Psoas muscle (tissue), 8 donors: ENCODE measurements around the gene DCLK2. TPM values are rescaled to one million over a fixed set of nuclear protein-coding genes. Genes with fewer than 3 reads are reported as not detected.

Experiments
- ATAC-seq, 4 donors: fragments of 200-7000 bp; cut with Tn5 transposase; one replicate each; pipeline ENCODE4 v1.9.1; 2020; ENCODE audit warnings: moderate library complexity in 3 of 4, mild to moderate bottlenecking in 2 of 4
- DNase-seq, 2 donors: peaks; one replicate each; pipeline ENCODE4 v3.0.0-alpha.2; 2020
- H3K27ac ChIP-seq: fragments of 200-600 bp; one replicate; pipeline ENCODE4 v1.8.0; 2022
- H3K27me3 ChIP-seq, 3 donors: fragments of 200-600 bp in 1 of 3; one replicate each; pipeline versions ENCODE4 v1.6.1 to v1.8.0; 2013 to 2022; ENCODE audit warnings: low read length in 2 of 3, mild to moderate bottlenecking in 2 of 3, moderate library complexity in 1 of 3; ENCODE audit not compliant: insufficient read depth in 3 of 3
- H3K36me3 ChIP-seq, 2 donors: fragments of 200-600 bp in 1 of 2; one replicate each; pipeline versions ENCODE4 v1.6.1 to v1.8.0; 2013 to 2022; ENCODE audit warnings: low read depth in 1 of 2, mild to moderate bottlenecking in 1 of 2, moderate library complexity in 1 of 2; ENCODE audit not compliant: insufficient read depth in 1 of 2
- H3K4me1 ChIP-seq: fragments of 200-600 bp; one replicate; pipeline ENCODE4 v1.8.0; 2022
- H3K4me3 ChIP-seq: fragments of 200-600 bp; one replicate; pipeline ENCODE4 v1.8.0; 2022; ENCODE audit warnings: mild to moderate bottlenecking
- H3K9me3 ChIP-seq: fragments of 200-600 bp; one replicate; pipeline ENCODE4 v1.8.0; 2022
- WGBS, 3 donors: extraction: QIAGEN DNeasy Blood & Tissue Kit; methylation state at CpG; one replicate each; pipeline versions ENCODE4 v1.1.6 to v1.1.7; 2013; 5-methylcytosine and 5-hydroxymethylcytosine counted together
- intact Hi-C, 2 donors: fragments of 100-400 bp; cut with DNase I; formaldehyde crosslinking; loops; one replicate each; pipeline versions ENCODE4 v1.11.0 to v1.14.2; 2022
- polyA plus RNA-seq, 3 donors: library from polyadenylated mRNA; stranded (reverse); fragments of 200-250 nt; gene quantifications; one replicate each; pipeline ENCODE4 v1.2.3, GENCODE V29; 2013
- total RNA-seq, 4 donors: library from RNA; stranded (reverse); fragmentation: NEBNext Ultra II Directional in 2 of 4; extraction: Animal tissue kit (Norgen Biotek cat#: 25700) in 2 of 4; gene quantifications; one replicate each; pipeline versions ENCODE4 v1.2.1 to v1.2.4, GENCODE V29; 2021 to 2023
- TF ChIP-seq, protein P1 (sequence below): fragments of 200-600 bp; IDR thresholded peaks from one replicate; pipeline ENCODE4 v1.8.0; 2022; ENCODE audit warnings: antibody characterized with exemption
- donor health status: healthy with polysubstance abuse.
- donor health status: DM: no; HTN: no; CAD: no; lungs with moderate emphysema.
- donor health status: Bipolar disorder and iron deficiency.
- donor health status: healthy.
- donor health status: DM: yes; HTN: yes; CAD: no.
- donor health status: DM: no; HTN: no; CAD: no.
- donor health status: DM: no; HTN: no; CAD: no.
- donor health status: DM: yes; HTN: yes; CAD: no.

DCLK2 gene
- total and polyA plus RNA-seq, 7 donors: 0.18 to 1.7 (median 0.78) TPM

DNA sequence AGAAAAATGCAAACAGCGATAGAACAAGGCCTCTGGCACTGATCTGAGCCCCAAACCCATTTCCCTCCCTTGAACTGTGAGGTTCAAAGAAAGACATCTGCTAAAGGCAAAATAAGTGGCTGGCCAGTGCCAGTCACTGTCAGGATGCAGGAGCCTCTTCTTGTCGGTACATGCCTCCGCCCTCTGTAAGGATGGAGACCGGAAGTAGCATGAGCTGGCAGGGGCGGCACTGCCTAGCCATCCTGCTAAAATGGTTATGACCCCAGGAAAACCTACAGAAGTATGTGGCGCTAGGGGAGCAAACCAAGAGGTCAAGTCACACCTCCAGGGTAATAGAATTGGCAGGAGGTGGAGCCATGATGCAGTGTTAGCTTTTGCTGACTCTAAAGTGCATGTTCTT lies 180.3 kb downstream of the DCLK2 start:
- Histone ChIP-seq H3K4me3 (no peak overlapping the region), H3K27ac (no peak overlapping the region), H3K36me3 (no peaks in the 10 kb centered on the region), H3K4me1 (no peaks in the 10 kb centered on the region), H3K9me3 (no peaks in the 10 kb centered on the region), H3K27me3 (no peaks in the 10 kb centered on the region)
- DNase-seq (no peak), ATAC-seq (no peak)
- 87 to 92% (median 91%) methylated on average over 6 of the region's 6 CpGs for WGBS, 3 donors
- TF ChIP-seq, protein P1, sequence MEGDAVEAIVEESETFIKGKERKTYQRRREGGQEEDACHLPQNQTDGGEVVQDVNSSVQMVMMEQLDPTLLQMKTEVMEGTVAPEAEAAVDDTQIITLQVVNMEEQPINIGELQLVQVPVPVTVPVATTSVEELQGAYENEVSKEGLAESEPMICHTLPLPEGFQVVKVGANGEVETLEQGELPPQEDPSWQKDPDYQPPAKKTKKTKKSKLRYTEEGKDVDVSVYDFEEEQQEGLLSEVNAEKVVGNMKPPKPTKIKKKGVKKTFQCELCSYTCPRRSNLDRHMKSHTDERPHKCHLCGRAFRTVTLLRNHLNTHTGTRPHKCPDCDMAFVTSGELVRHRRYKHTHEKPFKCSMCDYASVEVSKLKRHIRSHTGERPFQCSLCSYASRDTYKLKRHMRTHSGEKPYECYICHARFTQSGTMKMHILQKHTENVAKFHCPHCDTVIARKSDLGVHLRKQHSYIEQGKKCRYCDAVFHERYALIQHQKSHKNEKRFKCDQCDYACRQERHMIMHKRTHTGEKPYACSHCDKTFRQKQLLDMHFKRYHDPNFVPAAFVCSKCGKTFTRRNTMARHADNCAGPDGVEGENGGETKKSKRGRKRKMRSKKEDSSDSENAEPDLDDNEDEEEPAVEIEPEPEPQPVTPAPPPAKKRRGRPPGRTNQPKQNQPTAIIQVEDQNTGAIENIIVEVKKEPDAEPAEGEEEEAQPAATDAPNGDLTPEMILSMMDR: no peak
- intact Hi-C loops: no loop called here

DNA sequence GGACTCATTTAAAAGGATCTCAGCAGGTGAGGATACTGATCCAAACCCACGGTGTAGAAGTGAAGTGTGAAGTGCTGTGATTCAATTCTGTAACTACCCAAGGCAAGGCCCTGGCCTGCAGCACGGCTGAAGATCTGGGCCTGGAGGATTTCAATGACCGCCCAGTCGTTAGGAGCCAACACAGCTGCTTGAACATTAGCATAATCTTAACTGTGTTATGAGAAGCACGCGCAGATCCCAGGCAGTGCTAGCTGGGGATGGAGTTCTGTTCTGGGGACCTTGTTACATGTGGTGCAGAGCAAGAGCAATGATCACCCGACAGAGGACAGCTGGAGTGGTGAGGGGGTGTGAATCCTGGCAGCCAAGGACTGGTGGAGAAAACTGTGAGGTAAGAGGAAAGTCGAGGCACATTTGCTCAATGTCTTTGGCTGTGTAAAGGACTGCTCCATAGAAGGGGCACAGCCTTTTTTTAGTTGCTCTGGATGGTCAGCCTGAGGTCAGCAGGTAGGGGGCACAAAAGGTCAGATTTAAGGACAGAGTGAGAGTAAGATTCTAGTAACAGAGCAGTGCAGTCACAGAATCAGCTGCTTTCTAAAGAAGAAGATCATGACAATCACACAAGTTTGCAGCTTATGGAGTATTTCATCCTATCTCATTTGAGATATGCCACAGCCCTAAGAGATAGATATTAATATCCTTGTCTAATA lies 181.8 kb downstream of the DCLK2 start:
- no peaks in the 10 kb centered on the region for H3K4me1 ChIP-seq
- H3K27me3 ChIP-seq: no peaks in the 10 kb centered on the region
- no peak overlapping the region for H3K27ac ChIP-seq
- ATAC-seq (no peak), DNase-seq (no peak)
- TF ChIP-seq, protein P1: no peak
- intact Hi-C loops: no loop called here
- peaks cover 0 to 5% of the 10 kb centered on the region in 2 donors for H3K36me3 ChIP-seq
- no peak overlapping the region for H3K4me3 ChIP-seq
- no peaks in the 10 kb centered on the region for H3K9me3 ChIP-seq
- WGBS, 3 donors: 38 to 46% (median 41%) methylated on average over 8 of the region's 8 CpGs

DNA sequence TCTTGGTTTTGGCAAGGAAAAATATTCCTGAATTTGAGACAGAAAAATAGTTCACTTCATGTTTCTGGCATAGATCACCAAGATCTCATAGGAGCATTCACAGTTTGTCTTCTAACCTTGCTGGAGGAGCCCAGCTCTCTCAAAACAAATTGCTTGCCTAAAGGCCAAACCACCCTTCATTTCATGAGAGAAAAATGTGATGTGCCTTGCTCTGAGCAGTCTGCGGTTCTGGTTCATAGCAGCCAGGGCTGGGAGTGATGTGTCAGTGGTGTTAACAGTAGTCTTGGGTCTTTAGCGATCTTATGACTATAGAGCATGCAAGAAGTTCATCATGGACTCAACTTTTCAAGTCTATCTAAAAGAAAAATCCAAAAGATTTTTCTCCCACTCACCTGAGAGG lies 183.3 kb downstream of the DCLK2 start:
- H3K9me3 ChIP-seq: no peaks in the 10 kb centered on the region
- H3K4me3 ChIP-seq: no peak overlapping the region
- DNase-seq: no peak
- no peaks in the 10 kb centered on the region for H3K27me3 ChIP-seq
- no peak for ATAC-seq
- TF ChIP-seq, protein P1: no peak
- H3K27ac ChIP-seq: no peak overlapping the region
- H3K36me3 ChIP-seq: peaks cover 0 to 12% of the 10 kb centered on the region in 2 donors
- no peaks in the 10 kb centered on the region for H3K4me1 ChIP-seq
- intact Hi-C loops: no loop called here
- 75 to 91% (median 80%) methylated on average over 2 of the region's 2 CpGs for WGBS, 3 donors

DNA sequence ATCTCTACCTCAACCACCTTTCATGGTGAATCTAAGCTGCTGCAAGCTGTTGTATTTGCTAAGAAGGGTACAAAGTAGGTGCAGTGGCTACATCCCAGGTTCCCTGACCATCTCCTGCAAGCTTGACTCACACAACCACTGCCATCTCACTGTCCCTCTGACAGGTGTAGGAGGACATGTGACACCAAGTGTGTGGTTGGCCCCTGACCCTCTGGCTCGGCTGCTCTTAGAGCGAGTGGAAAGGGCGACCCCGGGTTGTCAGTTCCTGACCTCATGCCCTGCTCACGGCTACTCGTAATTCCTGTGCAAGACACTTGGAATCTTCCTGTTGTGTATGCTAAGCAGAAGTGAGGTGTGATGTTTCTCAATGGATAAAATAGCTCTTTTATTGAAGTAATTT lies 184.4 kb downstream of the DCLK2 start:
- H3K9me3 ChIP-seq: no peaks in the 10 kb centered on the region

More for the DNA sequence above, 184.4 kb downstream of the DCLK2 start:
- no peak overlapping the region for H3K4me3 ChIP-seq
- DNase-seq: no peak
- TF ChIP-seq, protein P1: no peak
- no peak for ATAC-seq
- WGBS, 3 donors: 72 to 85% (median 79%) methylated on average over 6 of the region's 6 CpGs
- intact Hi-C loops: no loop called here
- H3K27me3 ChIP-seq: no peaks in the 10 kb centered on the region
- peaks cover 0 to 12% of the 10 kb centered on the region in 2 donors for H3K36me3 ChIP-seq
- no peaks in the 10 kb centered on the region for H3K4me1 ChIP-seq
- no peak overlapping the region for H3K27ac ChIP-seq
